ENCODE data around the gene DXO. TPM values are rescaled to one million over a fixed set of nuclear protein-coding genes. Genes with fewer than 3 reads are reported as not detected.

The DXO gene
- total RNA-seq, 2 experiments from 2014 or later = 13.0 to 13.1 TPM

- TF ChIP-seq, protein P1, sequence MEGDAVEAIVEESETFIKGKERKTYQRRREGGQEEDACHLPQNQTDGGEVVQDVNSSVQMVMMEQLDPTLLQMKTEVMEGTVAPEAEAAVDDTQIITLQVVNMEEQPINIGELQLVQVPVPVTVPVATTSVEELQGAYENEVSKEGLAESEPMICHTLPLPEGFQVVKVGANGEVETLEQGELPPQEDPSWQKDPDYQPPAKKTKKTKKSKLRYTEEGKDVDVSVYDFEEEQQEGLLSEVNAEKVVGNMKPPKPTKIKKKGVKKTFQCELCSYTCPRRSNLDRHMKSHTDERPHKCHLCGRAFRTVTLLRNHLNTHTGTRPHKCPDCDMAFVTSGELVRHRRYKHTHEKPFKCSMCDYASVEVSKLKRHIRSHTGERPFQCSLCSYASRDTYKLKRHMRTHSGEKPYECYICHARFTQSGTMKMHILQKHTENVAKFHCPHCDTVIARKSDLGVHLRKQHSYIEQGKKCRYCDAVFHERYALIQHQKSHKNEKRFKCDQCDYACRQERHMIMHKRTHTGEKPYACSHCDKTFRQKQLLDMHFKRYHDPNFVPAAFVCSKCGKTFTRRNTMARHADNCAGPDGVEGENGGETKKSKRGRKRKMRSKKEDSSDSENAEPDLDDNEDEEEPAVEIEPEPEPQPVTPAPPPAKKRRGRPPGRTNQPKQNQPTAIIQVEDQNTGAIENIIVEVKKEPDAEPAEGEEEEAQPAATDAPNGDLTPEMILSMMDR (IDR thresholded peaks at IDR 0.05) = no peak
- H3K27ac Mint-ChIP-seq = no peak overlapping the region
- no peak for ATAC-seq
- POLR2A ChIA-PET = interaction anchor here (9.3 kb wide), 1 partner anchor 10 kb away, joined by 85 read pairs; the partner anchor contains the start of genes NELFE and SKIC2
- CTCF ChIA-PET = interaction anchor here (4.2 kb wide), 1 partner anchor 16 kb away, joined by 16 read pairs; no protein-coding TSS in a partner anchor
- H3K4me3 Mint-ChIP-seq = no peak overlapping the region
- H3K27me3 Mint-ChIP-seq = peaks cover 2% of the 10 kb centered on the region
- intact Hi-C loops (cut with micrococcal nuclease) = no loop called here
- DNase-seq = no peak
- peaks cover 31% of the 10 kb centered on the region for H3K36me3 Mint-ChIP-seq (ENCODE audit: low read depth)
- H3K4me1 Mint-ChIP-seq (ENCODE audit: low read depth) = peaks cover 21% of the 10 kb centered on the region
- no peaks in the 10 kb centered on the region for H3K9me3 Mint-ChIP-seq
Observed at GRCh38 chr6:31968326-31968725, 3.6 kb downstream of the DXO start.

GRCh38 chr6:31967926-31968320 lies 4.0 kb downstream of the DXO start:
- H3K4me1 Mint-ChIP-seq (ENCODE audit: low read depth) = peaks cover 17% of the 10 kb centered on the region
- intact Hi-C loops (cut with micrococcal nuclease) = no loop called here
- ChIA-PET CTCF (interaction anchor here (4.2 kb wide), 1 partner anchor 16 kb away, joined by 16 read pairs; no protein-coding TSS in a partner anchor), POLR2A (interaction anchor here (9.3 kb wide), 1 partner anchor 10 kb away, joined by 85 read pairs; the partner anchor contains the start of genes NELFE and SKIC2)
- TF ChIP-seq, protein P1 (IDR thresholded peaks at IDR 0.05) = no peak
- H3K27me3 Mint-ChIP-seq = peaks cover 2% of the 10 kb centered on the region
- peak overlapping the region; percentile 45 for H3K27ac Mint-ChIP-seq
- H3K4me3 Mint-ChIP-seq = no peak overlapping the region
- H3K9me3 Mint-ChIP-seq = no peaks in the 10 kb centered on the region
- ATAC-seq (no peak), DNase-seq (no peak)
- H3K36me3 Mint-ChIP-seq (ENCODE audit: low read depth) = peaks cover 31% of the 10 kb centered on the region

DNA sequence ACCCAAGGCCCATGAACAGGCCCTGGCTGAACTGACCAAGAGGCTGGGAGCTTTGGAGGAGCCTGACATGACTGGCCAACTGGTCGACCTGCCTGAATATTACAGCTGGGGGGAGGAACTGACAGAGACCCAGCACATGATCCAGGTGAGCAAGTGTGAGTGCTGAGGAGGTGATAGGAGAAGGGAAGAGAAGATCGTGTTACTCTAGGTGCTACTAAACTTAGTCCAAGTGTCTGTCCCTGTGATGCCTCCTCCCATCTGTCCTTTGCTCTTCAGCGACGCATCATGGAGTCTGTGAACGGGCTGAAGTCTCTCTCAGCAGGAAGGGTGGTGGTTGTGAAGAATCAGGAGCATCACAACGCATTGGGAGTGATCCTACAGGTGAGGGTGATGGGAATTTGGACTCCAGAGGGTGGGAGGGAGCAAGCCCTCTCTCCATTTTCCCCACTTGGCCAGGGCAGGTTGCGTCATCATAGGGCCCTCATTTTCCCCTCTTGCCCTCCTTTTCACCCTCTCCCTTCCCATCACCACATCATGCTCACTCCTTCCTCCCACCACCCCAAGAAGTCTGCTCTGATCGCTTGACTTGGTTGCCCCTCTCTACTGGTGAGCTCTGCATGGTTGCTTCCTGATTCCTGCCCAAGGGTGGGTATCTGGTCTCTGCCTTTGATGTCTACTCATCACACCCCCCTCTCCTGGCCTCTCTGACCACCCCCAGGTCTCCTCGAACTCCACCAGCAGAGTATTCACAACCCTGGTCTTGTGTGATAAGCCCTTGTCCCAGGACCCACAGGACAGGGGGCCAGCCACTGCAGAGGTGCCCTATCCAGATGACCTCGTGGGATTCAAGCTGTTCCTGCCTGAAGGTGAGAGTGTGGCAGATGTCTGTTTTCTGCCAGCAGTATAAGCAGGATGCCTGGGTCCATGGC lies 4.7 kb downstream of the DXO start:
- Mint-ChIP-seq H3K27ac (peak overlapping the region; percentile 32), H3K27me3 (peaks cover 2% of the 10 kb centered on the region), H3K4me3 (no peak overlapping the region), H3K4me1 (ENCODE audit: low read depth) (peaks cover 12% of the 10 kb centered on the region), H3K9me3 (no peaks in the 10 kb centered on the region), H3K36me3 (ENCODE audit: low read depth) (peaks cover 35% of the 10 kb centered on the region)
- TF ChIP-seq, protein P1 (IDR thresholded peaks at IDR 0.05) = no peak
- ATAC-seq (no peak), DNase-seq (no peak)
- intact Hi-C loops (cut with micrococcal nuclease) = no loop called here
- ChIA-PET POLR2A (interaction anchor here (9.3 kb wide), 1 partner anchor 9 kb away, joined by 85 read pairs; the partner anchor contains the start of genes NELFE and SKIC2), CTCF (interaction anchor here (4.2 kb wide), 1 partner anchor 15 kb away, joined by 16 read pairs; no protein-coding TSS in a partner anchor)

DNA sequence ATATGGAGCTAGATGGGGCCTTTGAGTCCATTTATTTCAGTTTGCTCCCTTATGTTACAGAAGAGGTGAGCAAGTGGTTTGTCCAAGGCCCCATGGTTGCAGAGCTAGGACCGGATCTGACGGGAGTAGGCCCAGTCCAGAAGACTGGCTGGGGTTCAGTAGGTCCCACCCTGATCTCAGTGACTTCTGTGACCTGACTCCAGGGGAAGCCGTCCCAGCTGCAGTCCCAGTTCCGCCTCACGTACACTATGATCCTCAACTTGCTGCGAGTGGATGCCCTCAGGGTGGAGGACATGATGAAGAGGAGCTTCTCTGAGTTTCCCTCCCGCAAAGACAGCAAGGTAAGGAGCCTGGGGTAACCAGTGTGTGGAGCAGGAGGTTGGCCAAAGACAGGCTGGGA lies 5.4 kb downstream of the DXO start:
- Mint-ChIP-seq H3K9me3 (no peaks in the 10 kb centered on the region), H3K27ac (no peak overlapping the region), H3K4me1 (ENCODE audit: low read depth) (peaks cover 17% of the 10 kb centered on the region), H3K27me3 (no peaks in the 10 kb centered on the region), H3K4me3 (no peak overlapping the region), H3K36me3 (ENCODE audit: low read depth) (peaks cover 39% of the 10 kb centered on the region)
- TF ChIP-seq, protein P1 (IDR thresholded peaks at IDR 0.05) = no peak
- DNase-seq (no peak), ATAC-seq (no peak)
- intact Hi-C loops (cut with micrococcal nuclease) = no loop called here
- CTCF ChIA-PET = interaction anchor here (4.2 kb wide), 1 partner anchor 15 kb away, joined by 16 read pairs; no protein-coding TSS in a partner anchor
- POLR2A ChIA-PET = no interaction called here

All from activated CD8-positive, alpha-beta T cell treated with anti-CD3 and anti-CD28 coated beads for 36 hours (primary cell).